Measurements from ENCODE around the gene LMX1B.

LMX1B gene

GRCh38 chr9:126682113-126682810 lies 68.5 kb downstream of the LMX1B start:
- no peak for DNase-seq

- no peak for DNase-seq
Measured at GRCh38 chr9:126682928-126683697, 69.4 kb downstream of the LMX1B start.

- DNase-seq = no peak
Measured at GRCh38 chr9:126683698-126684044, 69.9 kb downstream of the LMX1B start.

- no peak for DNase-seq
Measured at GRCh38 chr9:126684345-126684744, 70.6 kb downstream of the LMX1B start.

GRCh38 chr9:126684965-126685465 lies 71.3 kb downstream of the LMX1B start:
- no peak for DNase-seq

- DNase-seq = no peak
Measured at GRCh38 chr9:126687930-126688461, 74.3 kb downstream of the LMX1B start.

- DNase-seq = no peak
Measured at GRCh38 chr9:126688617-126689016, 74.9 kb downstream of the LMX1B start.

GRCh38 chr9:126689027-126689825 lies 75.5 kb downstream of the LMX1B start:
- no peak for DNase-seq

- peak; percentile 75 for DNase-seq
Measured at GRCh38 chr9:126690431-126691051, 76.8 kb downstream of the LMX1B start.

- no peak for DNase-seq
Measured at GRCh38 chr9:126692041-126692758, 78.5 kb downstream of the LMX1B start.

- DNase-seq = no peak
Measured at GRCh38 chr9:126692759-126693427, 79.2 kb downstream of the LMX1B start.

- DNase-seq = no peak
Measured at GRCh38 chr9:126693428-126693944, 79.8 kb downstream of the LMX1B start.

- DNase-seq = no peak
Measured at GRCh38 chr9:126694206-126695081, 80.7 kb downstream of the LMX1B start.

GRCh38 chr9:126695186-126695585 lies 81.5 kb downstream of the LMX1B start:
- DNase-seq = no peak

GRCh38 chr9:126695701-126696400 lies 82.1 kb downstream of the LMX1B start:
- DNase-seq = no peak

GRCh38 chr9:126696401-126697145 lies 82.8 kb downstream of the LMX1B start:
- DNase-seq = no peak

- no peak for DNase-seq
Measured at GRCh38 chr9:126697330-126697729, 83.6 kb downstream of the LMX1B start.

- no peak for DNase-seq
Measured at GRCh38 chr9:126698251-126698650, 84.5 kb downstream of the LMX1B start.

GRCh38 chr9:126698756-126699155 lies 85.0 kb downstream of the LMX1B start:
- no peak for DNase-seq

Measured in NCI-H82 (cell line).